GM12872 (cell line): Measurements from ENCODE around the gene LRRC2.

Experiments used
- TF ChIP-seq, protein P1 (sequence below): IDR thresholded peaks from 3 replicates; pipeline ENCODE4 v1.5.1; 2011; ENCODE audit warnings: low read depth, mild to moderate bottlenecking, low read length, moderate library complexity; ENCODE audit not compliant: insufficient read depth

The LRRC2 gene

DNA sequence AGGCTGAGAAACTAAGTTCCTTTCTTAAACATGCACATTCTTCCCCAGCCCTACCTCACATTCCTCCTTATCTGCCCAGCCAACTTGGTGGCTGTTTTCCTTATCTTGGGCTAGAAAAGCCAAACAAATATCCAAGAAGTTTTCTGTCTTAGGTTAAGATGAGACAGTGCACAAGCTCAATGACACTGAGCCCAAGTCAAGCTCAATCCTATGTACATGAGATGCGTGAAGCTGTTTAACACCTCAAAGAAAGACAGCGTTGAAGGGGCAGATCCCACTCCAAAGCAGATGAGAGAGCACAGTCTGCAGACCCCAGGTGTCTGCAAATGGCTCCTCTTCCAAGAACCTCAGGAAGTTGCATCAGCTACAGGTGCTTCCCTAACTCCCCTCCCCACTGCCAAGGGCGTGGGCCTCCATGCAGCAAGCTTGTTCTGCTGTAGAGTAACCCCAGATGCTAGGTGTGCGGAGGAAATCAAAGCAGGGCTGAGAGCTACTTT lies 16.6 kb downstream of the LRRC2 start:
- TF ChIP-seq, protein P1, sequence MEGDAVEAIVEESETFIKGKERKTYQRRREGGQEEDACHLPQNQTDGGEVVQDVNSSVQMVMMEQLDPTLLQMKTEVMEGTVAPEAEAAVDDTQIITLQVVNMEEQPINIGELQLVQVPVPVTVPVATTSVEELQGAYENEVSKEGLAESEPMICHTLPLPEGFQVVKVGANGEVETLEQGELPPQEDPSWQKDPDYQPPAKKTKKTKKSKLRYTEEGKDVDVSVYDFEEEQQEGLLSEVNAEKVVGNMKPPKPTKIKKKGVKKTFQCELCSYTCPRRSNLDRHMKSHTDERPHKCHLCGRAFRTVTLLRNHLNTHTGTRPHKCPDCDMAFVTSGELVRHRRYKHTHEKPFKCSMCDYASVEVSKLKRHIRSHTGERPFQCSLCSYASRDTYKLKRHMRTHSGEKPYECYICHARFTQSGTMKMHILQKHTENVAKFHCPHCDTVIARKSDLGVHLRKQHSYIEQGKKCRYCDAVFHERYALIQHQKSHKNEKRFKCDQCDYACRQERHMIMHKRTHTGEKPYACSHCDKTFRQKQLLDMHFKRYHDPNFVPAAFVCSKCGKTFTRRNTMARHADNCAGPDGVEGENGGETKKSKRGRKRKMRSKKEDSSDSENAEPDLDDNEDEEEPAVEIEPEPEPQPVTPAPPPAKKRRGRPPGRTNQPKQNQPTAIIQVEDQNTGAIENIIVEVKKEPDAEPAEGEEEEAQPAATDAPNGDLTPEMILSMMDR: no peak

DNA sequence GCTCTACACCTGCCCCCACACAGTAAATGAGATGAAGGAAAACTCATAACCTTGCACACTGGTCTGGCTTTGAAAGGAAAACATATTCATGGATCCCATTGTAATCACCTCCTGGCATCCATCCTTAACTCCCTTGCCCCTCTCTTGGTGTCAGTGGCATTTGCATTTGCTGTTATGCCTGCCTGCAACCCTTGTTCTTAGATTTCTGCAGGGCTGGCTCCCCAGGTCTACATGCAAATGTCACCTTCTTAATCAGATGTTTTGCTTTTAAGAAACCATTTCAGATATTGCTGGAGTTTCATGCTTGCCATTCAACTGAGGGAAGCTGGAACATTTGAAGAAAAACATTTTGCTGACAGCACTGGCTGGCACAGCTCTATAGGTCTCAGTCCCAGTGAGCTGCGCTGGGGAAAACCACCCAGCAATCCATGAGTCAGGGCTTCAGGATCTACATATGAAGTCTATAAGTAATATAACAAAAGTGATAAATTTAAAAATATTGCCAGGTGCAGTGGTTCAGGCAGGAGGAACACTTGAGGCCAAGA lies 19.1 kb downstream of the LRRC2 start:
- TF ChIP-seq, protein P1: no peak

DNA sequence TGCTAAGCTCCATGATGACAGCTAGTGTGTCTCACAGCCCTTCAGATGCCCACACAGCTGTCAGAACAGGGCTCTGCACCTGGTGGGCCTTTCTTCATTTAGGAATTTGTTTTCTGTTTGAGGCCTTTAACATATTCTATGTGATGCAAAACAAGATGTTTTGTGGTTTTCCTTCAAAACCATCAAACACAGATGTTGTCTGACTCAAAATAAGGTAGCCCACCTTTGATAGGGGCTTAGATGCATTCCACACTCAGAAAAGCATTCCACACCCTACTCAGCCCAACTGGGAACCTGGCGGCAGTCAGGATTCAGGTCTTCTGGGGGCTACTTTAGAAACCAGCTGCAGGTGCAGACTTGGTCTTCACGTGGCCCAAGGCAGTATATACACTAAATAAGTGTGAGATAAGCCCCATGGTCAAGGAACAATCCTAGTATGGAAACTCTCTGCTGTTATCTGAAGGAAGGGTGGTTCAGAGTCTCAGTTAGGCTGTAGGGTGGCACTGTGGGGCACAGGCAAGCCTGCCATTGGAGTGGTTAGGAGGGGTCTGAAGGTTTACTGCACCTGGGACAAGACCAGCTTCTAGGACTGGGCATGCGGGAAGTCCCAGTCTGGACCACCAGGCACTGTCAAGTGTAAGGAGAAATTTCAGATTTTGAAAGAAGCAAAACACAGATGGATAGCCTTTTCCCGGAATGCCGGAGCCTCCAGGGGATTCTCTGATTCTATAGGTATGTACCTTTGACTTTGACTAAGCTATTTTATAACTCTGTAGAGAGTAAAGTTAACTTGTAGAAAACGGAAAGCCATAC lies 20.1 kb downstream of the LRRC2 start:
- TF ChIP-seq, protein P1: no peak

DNA sequence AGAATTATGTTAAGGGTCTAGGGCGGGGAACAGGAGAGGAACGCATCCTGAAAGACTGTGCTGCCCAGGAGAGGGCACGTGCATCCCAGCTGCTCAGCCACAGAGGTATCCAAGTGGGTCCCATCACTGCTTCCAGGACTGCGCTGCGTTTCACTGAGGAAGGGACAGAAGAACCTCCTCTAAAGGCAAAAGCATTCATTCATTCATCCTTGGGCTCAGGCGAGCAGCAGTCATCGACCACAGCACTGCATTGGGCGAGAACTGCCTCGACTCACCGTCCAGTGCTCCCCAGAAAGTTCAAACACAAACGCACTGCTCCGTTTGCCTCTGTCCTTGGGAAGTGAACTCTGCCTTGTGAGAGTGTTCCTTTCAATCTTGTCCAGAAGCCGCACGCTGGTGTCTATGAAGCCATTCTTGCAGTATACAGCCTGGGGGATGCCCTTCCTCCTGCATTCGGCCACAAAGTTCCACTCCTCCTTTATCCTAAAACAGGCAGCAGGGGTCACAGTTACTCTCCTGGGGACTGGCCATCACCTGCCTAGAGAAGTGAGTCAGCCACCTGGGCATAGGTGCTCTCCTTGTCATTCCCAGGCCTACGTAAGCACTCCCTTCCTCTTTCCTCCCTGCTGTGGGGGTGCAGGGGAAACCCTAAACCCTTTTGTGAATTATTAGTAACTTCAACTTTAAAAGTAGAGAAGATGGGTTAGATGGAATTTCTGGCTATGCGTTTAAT lies 21.2 kb downstream of the LRRC2 start:
- TF ChIP-seq, protein P1: no peak

DNA sequence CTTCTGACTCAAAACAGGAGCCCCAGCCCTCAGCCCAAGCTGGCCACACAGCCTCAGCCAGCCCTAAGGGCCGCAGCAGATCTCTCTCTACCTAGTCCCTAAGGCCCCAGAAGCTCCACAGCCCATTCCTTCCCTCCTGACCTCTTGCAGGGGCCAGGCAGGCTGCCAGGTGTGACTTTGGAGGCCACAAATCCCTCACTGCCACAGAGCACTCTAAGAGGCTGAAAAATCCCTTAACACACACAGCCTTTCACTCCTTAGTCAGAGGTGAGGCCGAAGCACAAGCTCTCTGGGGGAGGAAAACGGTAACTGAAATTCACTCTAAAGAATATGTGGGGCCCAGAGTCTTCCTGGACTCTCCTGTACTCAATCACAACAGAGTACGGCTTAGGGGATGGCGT lies 23.3 kb downstream of the LRRC2 start:
- TF ChIP-seq, protein P1: no peak

DNA sequence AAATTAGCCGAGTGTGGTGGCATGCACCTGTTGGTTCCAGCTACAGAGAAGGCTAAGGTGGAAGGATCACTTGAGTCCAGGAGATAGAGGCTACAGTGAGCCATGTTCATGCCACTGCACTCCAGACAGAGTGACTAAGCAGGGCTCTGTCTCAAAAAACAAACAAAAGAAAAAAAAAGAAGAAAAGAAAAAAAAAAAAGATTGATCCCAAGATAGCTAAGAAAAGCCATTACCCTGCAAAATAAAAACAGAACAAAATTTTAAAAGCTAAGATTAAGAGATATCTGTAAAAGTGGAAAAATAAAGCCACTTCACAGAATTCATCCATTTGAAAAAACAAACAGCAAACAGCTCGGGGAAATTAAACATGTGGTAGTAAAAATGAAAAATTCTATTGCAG lies 23.8 kb downstream of the LRRC2 start:
- TF ChIP-seq, protein P1: no peak

DNA sequence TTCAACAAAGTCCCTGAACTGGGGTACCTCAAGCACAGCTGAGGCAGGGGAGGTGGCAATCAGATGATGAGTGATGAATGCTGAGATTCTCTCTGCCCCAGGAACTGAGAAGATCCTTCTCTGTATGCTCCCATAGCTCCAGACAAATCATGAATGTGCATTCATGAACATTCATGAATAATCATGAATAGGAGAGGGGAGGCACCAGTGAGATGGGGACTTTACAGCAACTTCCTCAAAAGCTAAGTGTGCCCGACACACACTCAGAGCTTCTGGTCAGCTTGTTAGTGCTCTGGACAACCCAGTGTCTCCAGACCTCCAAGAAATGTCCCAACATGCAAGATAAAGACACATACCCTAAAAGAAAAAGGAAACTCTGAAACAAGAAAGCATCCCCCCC lies 24.3 kb downstream of the LRRC2 start:
- TF ChIP-seq, protein P1: no peak
